Mesenchymal stem cell (in vitro differentiated cells and primary cell): ENCODE measurements around the gene GRHL3.

Source experiments
- DNase-seq: peaks from one replicate; pipeline ENCODE4 v3.0.0-alpha.2; 2013
- H2AFZ ChIP-seq: one replicate; pipeline ENCODE4 v1.6.1; 2013; ENCODE audit warnings: low read depth, mild to moderate bottlenecking, control low read depth, inconsistent platforms, low read length, moderate library complexity
- H2AK5ac ChIP-seq: 2 replicates; pipeline ENCODE4 v1.6.1; 2013; ENCODE audit warnings: low read length, moderate library complexity, mild to moderate bottlenecking, inconsistent platforms; ENCODE audit not compliant: severe bottlenecking
- H2BK120ac ChIP-seq: one replicate; pipeline ENCODE4 v1.6.1; 2013; ENCODE audit warnings: low read depth, mild to moderate bottlenecking, inconsistent platforms, low read length, moderate library complexity
- H2BK12ac ChIP-seq, 2 experiments: one replicate each; pipeline ENCODE4 v1.6.1; 2013; ENCODE audit warnings: inconsistent platforms in 2 of 2, low read length in 2 of 2, mild to moderate bottlenecking in 2 of 2, moderate library complexity in 2 of 2, control low read depth in 1 of 2
- H2BK15ac ChIP-seq: one replicate; pipeline ENCODE4 v1.6.1; 2013; ENCODE audit warnings: mild to moderate bottlenecking, low read depth, inconsistent platforms; ENCODE audit not compliant: poor library complexity, severe bottlenecking
- H2BK5ac ChIP-seq: 2 replicates; pipeline ENCODE4 v1.6.1; 2013; ENCODE audit warnings: low read depth, mild to moderate bottlenecking, low read length, control low read depth, inconsistent platforms; ENCODE audit not compliant: poor library complexity, severe bottlenecking
- H3K14ac ChIP-seq, 2 experiments: one replicate each; pipeline ENCODE4 v1.6.1; 2013; ENCODE audit warnings: inconsistent platforms in 2 of 2, low read length in 2 of 2, control low read depth in 1 of 2, mild to moderate bottlenecking in 1 of 2, moderate library complexity in 1 of 2
- H3K18ac ChIP-seq, 2 experiments: one replicate each; pipeline ENCODE4 v1.6.1; 2013; ENCODE audit warnings: inconsistent platforms in 2 of 2, low read length in 2 of 2, control low read depth in 1 of 2, low read depth in 1 of 2, mild to moderate bottlenecking in 1 of 2
- H3K23ac ChIP-seq, 2 experiments: one replicate each; pipeline ENCODE4 v1.6.1; 2013; ENCODE audit warnings: inconsistent platforms in 2 of 2, low read length in 2 of 2, mild to moderate bottlenecking in 2 of 2, moderate library complexity in 2 of 2, control low read depth in 1 of 2
- H3K27ac ChIP-seq: 2 replicates; pipeline ENCODE4 v1.5.1; 2013; ENCODE audit warnings: mild to moderate bottlenecking, moderate library complexity, low read length, control low read depth, inconsistent platforms; ENCODE audit not compliant: poor library complexity, severe bottlenecking
- H3K27me3 ChIP-seq, 2 experiments: 2 replicates each; pipeline versions ENCODE4 v1.6.1 to v1.7.0; 2013; ENCODE audit warnings: low read length in 2 of 2, mild to moderate bottlenecking in 2 of 2, moderate library complexity in 2 of 2, control low read depth in 1 of 2, inconsistent platforms in 1 of 2; ENCODE audit not compliant: control insufficient read depth in 1 of 2, insufficient read depth in 1 of 2
- H3K36me3 ChIP-seq, 2 experiments: 2 replicates each; pipeline versions ENCODE4 v1.6.1 to v1.7.0; 2013; ENCODE audit warnings: low read length in 2 of 2, control low read depth in 1 of 2, inconsistent platforms in 1 of 2, low read depth in 1 of 2, mild to moderate bottlenecking in 1 of 2; ENCODE audit not compliant: insufficient read depth in 2 of 2, control insufficient read depth in 1 of 2
- H3K4ac ChIP-seq, 2 experiments: one replicate each; pipeline ENCODE4 v1.6.1; 2013; ENCODE audit warnings: inconsistent platforms in 2 of 2, low read length in 2 of 2, mild to moderate bottlenecking in 2 of 2, moderate library complexity in 2 of 2, control low read depth in 1 of 2, low read depth in 1 of 2
- H3K4me1 ChIP-seq: 2 replicates; pipeline ENCODE4 v1.6.1; 2013; ENCODE audit warnings: low read depth, low read length, control low read depth; ENCODE audit not compliant: control insufficient read depth, insufficient read depth
- H3K4me2 ChIP-seq: 2 replicates; pipeline ENCODE4 v1.6.1; 2013; ENCODE audit warnings: low read length, mild to moderate bottlenecking, inconsistent platforms; ENCODE audit not compliant: poor library complexity, severe bottlenecking
- H3K4me3 ChIP-seq, 2 experiments: 2 replicates each; pipeline versions ENCODE4 v1.5.1 to v1.7.0; 2013; ENCODE audit warnings: low read length in 2 of 2, mild to moderate bottlenecking in 2 of 2, control low read depth in 1 of 2, low read depth in 1 of 2; ENCODE audit not compliant: insufficient read depth in 1 of 2
- H3K79me1 ChIP-seq: replicated peaks from 2 replicates; pipeline ENCODE4 v1.6.1; 2013; ENCODE audit warnings: mild to moderate bottlenecking, control low read depth, low read length, inconsistent platforms; ENCODE audit not compliant: poor library complexity, severe bottlenecking
- H3K9ac ChIP-seq: 2 replicates; pipeline ENCODE4 v1.7.0; 2013; ENCODE audit warnings: mild to moderate bottlenecking, low read length, moderate library complexity
- H3K9me3 ChIP-seq: 2 replicates; pipeline ENCODE4 v1.7.0; 2013; ENCODE audit warnings: mild to moderate bottlenecking, low read length; ENCODE audit not compliant: control insufficient read depth
- H4K8ac ChIP-seq: one replicate; pipeline ENCODE4 v1.6.1; 2013; ENCODE audit warnings: inconsistent platforms, mild to moderate bottlenecking, low read length, moderate library complexity
- H4K91ac ChIP-seq: one replicate; pipeline ENCODE4 v1.6.1; 2013; ENCODE audit warnings: mild to moderate bottlenecking, low read length, inconsistent platforms
- WGBS: methylation state at CpG from one replicate; pipeline ENCODE4 v1.1.7; 2013; ENCODE audit warnings: mixed read lengths; 5-methylcytosine and 5-hydroxymethylcytosine counted together

Gene GRHL3

GRCh38 chr1:24304763-24305162, 14.4 kb upstream of the GRHL3 start:
- WGBS, result 38% methylated on average over 1 of the region's 3 CpGs
- H3K9ac ChIP-seq, result no peak overlapping the region
- no peaks in the 10 kb centered on the region for H3K9me3 ChIP-seq

GRCh38 chr1:24308365-24309015, 10.7 kb upstream of the GRHL3 start:
- Histone ChIP-seq H3K9ac (no peak overlapping the region), H3K4me2 (no peak overlapping the region), H3K18ac (no peak overlapping the region), H3K4me3 (no peak overlapping the region), H3K27me3 (peaks cover 0 to 32% of the 10 kb centered on the region in 2 experiments), H3K4me1 (peaks cover 3% of the 10 kb centered on the region), H3K9me3 (no peaks in the 10 kb centered on the region), H3K23ac (no peak overlapping the region), H2BK12ac (no peak overlapping the region), H2AFZ (no peak overlapping the region), H3K27ac (no peak overlapping the region), H4K8ac (no peak overlapping the region), H3K4ac (no peak overlapping the region), H2BK5ac (no peak overlapping the region), H3K79me1 (no peaks in the 10 kb centered on the region), H3K14ac (no peak overlapping the region), H4K91ac (no peak overlapping the region), H2BK15ac (no peak overlapping the region), H2BK120ac (no peak overlapping the region), H2AK5ac (no peak overlapping the region), H3K36me3 (no peaks in the 10 kb centered on the region)
- no peak for DNase-seq
- WGBS, result 48% methylated on average over 5 of the region's 7 CpGs

More at GRCh38 chr1:24304763-24305162, 14.4 kb upstream of the GRHL3 start:
- Histone ChIP-seq H3K27ac (no peak overlapping the region), H3K14ac (no peak overlapping the region), H3K4me2 (no peak overlapping the region), H3K4me1 (peaks cover 3% of the 10 kb centered on the region), H2AFZ (no peak overlapping the region), H2BK120ac (no peak overlapping the region), H2BK12ac (no peak overlapping the region), H3K23ac (no peak overlapping the region), H2AK5ac (no peak overlapping the region), H2BK5ac (no peak overlapping the region), H3K27me3 (peaks cover 6 to 32% of the 10 kb centered on the region in 2 experiments), H3K4me3 (no peak overlapping the region), H4K8ac (no peak overlapping the region), H3K4ac (no peak overlapping the region), H3K79me1 (no peaks in the 10 kb centered on the region), H4K91ac (no peak overlapping the region), H3K18ac (no peak overlapping the region), H2BK15ac (no peak overlapping the region), H3K36me3 (no peaks in the 10 kb centered on the region)
- no peak for DNase-seq

DNA sequence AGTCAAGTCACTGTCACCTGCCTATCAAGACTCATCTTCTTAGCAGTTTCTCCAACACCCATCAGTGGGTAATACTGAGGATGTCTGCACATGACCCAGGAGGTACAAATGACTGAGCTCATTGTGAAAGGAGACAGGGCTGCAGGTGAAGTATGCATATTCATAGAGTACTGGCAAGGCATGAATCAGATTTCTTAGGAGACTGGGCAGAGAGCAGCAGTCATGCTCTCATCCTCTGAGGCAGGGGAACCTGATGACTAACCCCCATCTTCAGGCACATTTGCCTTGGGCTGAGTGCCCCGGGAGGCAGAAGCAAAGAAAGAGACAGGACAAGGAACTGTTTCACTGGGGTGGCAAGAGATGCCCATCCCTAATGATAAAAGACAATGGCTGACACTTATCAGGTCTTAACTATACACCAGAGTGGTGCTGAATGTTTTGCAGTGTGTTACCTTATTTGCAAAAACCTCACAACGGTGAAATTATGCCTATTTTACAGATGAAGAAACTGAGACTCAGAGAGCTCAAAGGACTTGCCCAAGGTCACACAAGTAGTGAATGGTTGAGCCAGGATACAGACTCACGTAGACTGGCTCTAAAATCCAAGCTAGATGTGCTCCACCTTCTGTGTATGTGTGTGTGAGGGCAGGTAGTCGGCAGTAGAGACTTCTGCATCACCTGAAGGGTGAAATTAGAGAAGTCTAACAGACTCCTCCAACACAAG, 9.2 kb upstream of the GRHL3 start:
- H2AK5ac ChIP-seq, result no peak overlapping the region
- no peak overlapping the region for H4K91ac ChIP-seq
- H2AFZ ChIP-seq, result no peak overlapping the region
- WGBS, result 93% methylated on average over 3 of the region's 4 CpGs
- H3K9me3 ChIP-seq, result no peaks in the 10 kb centered on the region
- no peak overlapping the region for H3K27ac ChIP-seq
- H3K14ac ChIP-seq, result no peak overlapping the region
- DNase-seq, result no peak
- H3K4me2 ChIP-seq, result no peak overlapping the region
- H3K23ac ChIP-seq, result no peak overlapping the region
- no peak overlapping the region for H2BK5ac ChIP-seq
- H3K79me1 ChIP-seq, result no peaks in the 10 kb centered on the region
- no peak overlapping the region for H4K8ac ChIP-seq
- no peak overlapping the region for H3K4me3 ChIP-seq
- peaks cover 0 to 30% of the 10 kb centered on the region in 2 experiments for H3K27me3 ChIP-seq
- H2BK12ac ChIP-seq, result no peak overlapping the region
- H2BK120ac ChIP-seq, result no peak overlapping the region
- H3K4me1 ChIP-seq, result peaks cover 3% of the 10 kb centered on the region
- no peak overlapping the region for H3K4ac ChIP-seq
- no peaks in the 10 kb centered on the region for H3K36me3 ChIP-seq
- H3K9ac ChIP-seq, result no peak overlapping the region
- H2BK15ac ChIP-seq, result no peak overlapping the region
- H3K18ac ChIP-seq, result no peak overlapping the region

- DNase-seq, result no peak
- H2BK15ac ChIP-seq, result no peak overlapping the region
- WGBS, result 78% methylated on average over 3 of the region's 3 CpGs
Observed at GRCh38 chr1:24311234-24311633, 7.9 kb upstream of the GRHL3 start.

More at GRCh38 chr1:24311234-24311633, 7.9 kb upstream of the GRHL3 start:
- H3K36me3 ChIP-seq, result no peaks in the 10 kb centered on the region
- peaks cover 7 to 30% of the 10 kb centered on the region in 2 experiments for H3K27me3 ChIP-seq
- no peak overlapping the region for H3K14ac ChIP-seq
- H3K18ac ChIP-seq, result no peak overlapping the region
- no peak overlapping the region for H3K4me2 ChIP-seq
- H3K4me3 ChIP-seq, result no peak overlapping the region
- no peak overlapping the region for H3K4ac ChIP-seq
- peaks cover 3% of the 10 kb centered on the region for H3K4me1 ChIP-seq
- H2BK12ac ChIP-seq, result no peak overlapping the region
- H3K27ac ChIP-seq, result no peak overlapping the region
- H2BK120ac ChIP-seq, result no peak overlapping the region
- H2AK5ac ChIP-seq, result no peak overlapping the region
- H2BK5ac ChIP-seq, result no peak overlapping the region
- no peak overlapping the region for H4K91ac ChIP-seq
- H3K9me3 ChIP-seq, result no peaks in the 10 kb centered on the region
- no peak overlapping the region for H3K23ac ChIP-seq
- no peak overlapping the region for H3K9ac ChIP-seq
- no peak overlapping the region for H4K8ac ChIP-seq
- H3K79me1 ChIP-seq, result no peaks in the 10 kb centered on the region
- no peak overlapping the region for H2AFZ ChIP-seq
